Measurements from ENCODE around the gene SYNE4. TPM values are rescaled to one million over a fixed set of nuclear protein-coding genes. Genes with fewer than 3 reads are reported as not detected.

Gene SYNE4
- total and polyA plus RNA-seq, 2 of the 4 experiments (the other 2 are of a cell fraction), result 0.27 TPM; not detected in 1

- 0 out of 2 replicates have a peak, but pooled peaks cover 6% of the 10 kb centered on the region for H3K9me1 ChIP-seq (ENCODE audit: insufficient read depth, low read length)
- no peak overlapping the region for H4K5ac ChIP-seq (ENCODE audit: low read depth, low read length)
- no peak overlapping the region for H2BK15ac ChIP-seq (ENCODE audit: low read depth, low read length)
- H2BK5ac ChIP-seq (ENCODE audit: low read depth, low read length, poor library complexity, severe bottlenecking), result no peak overlapping the region
- H3K18ac ChIP-seq (ENCODE audit: low read depth, low read length), result no peak overlapping the region
- WGBS, 2 experiments (ENCODE audit: extremely low coverage in 2 of 2, insufficient read length in 1 of 2), result 100% methylated on average over 2 of the region's 6 CpGs; no CpG with 5 or more reads in 1 of the 2 experiments
- H2BK120ac ChIP-seq (ENCODE audit: low read depth, low read length), result no peak overlapping the region
- H3K27me3 ChIP-seq (ENCODE audit: control insufficient read depth, insufficient read depth, low read length), result no peaks in the 10 kb centered on the region
- H2BK20ac ChIP-seq (ENCODE audit: low read depth, low read length), result no peak overlapping the region
- CTCF ChIA-PET, result no interaction called here
- H3K9me3 ChIP-seq (ENCODE audit: control insufficient read depth, insufficient read depth, low read length), result no peaks in the 10 kb centered on the region
- H3K14ac ChIP-seq (replicated peaks; ENCODE audit: low read depth, low read length), result no peak overlapping the region
- TF ChIP-seq CTCF (conservative IDR thresholded peaks at IDR 0.05; ENCODE audit: low read depth, low read length), result no peak
- TF ChIP-seq NFE2L2 (IDR thresholded peaks at IDR 0.05; ENCODE audit: low read depth, low read length), result no peak
- TF ChIP-seq RAD21 (IDR thresholded peaks at IDR 0.05; ENCODE audit: low read length), result no peak
- TF ChIP-seq ELK1 (IDR thresholded peaks at IDR 0.05; ENCODE audit: borderline replicate concordance, low read depth, low read length), result no peak
- no peak for TF ChIP-seq RCOR1 (IDR thresholded peaks at IDR 0.05; ENCODE audit: insufficient replicate concordance, low read length)
- no peak for TF ChIP-seq MXI1 (IDR thresholded peaks at IDR 0.05; ENCODE audit: borderline replicate concordance, low read depth, low read length)
- in situ Hi-C loops (cut with MboI; ENCODE audit: low sequenced_read_pairs) (no loop called here), intact Hi-C loops (cut with micrococcal nuclease) (no loop called here), dilution Hi-C loops (cut with HindIII; ENCODE audit: low sequenced_read_pairs, unreplicated experiment) (no loop called here)
- peaks cover 0 to 26% of the 10 kb centered on the region in 2 experiments; a peak in 3 of 4 replicates for H3K79me1 ChIP-seq (ENCODE audit: low read depth in 1 of 2, low read length in 2 of 2)
- ATAC-seq (ENCODE audit: low read depth) (no peak), DNase-seq (no peak)
- H3K56ac ChIP-seq (ENCODE audit: extremely low read depth, insufficient read depth, low read length), result no peak overlapping the region
- POLR2A ChIA-PET (ENCODE audit: unreplicated experiment), result no interaction called here
- no peak overlapping the region for H3K9ac ChIP-seq (ENCODE audit: low read depth, low read length)
- H3K4me1 ChIP-seq (ENCODE audit: control insufficient read depth, insufficient read depth, low read length), result peaks cover 2% of the 10 kb centered on the region; the same call in 1 of the 2 replicates
- H3K36me3 ChIP-seq (ENCODE audit: control insufficient read depth, insufficient read depth, low read length), result peaks cover 51% of the 10 kb centered on the region
- no peak overlapping the region for H2AK5ac ChIP-seq (ENCODE audit: low read depth, low read length)
- no peak overlapping the region for H4K8ac ChIP-seq (ENCODE audit: low read depth in 2 of 2, low read length in 2 of 2)
- H3K4me3 ChIP-seq (ENCODE audit: insufficient read depth, low read depth, low read length), result no peak overlapping the region
- BruUV-seq (replicated peaks), result no TSS peak
- no peak overlapping the region for H2AFZ ChIP-seq (replicated peaks; ENCODE audit: low read length, poor library complexity)
- no peak overlapping the region for H3K4ac ChIP-seq (ENCODE audit: low read depth, low read length)
- no peaks in the 10 kb centered on the region; the same call in 1 of the 2 replicates for H4K20me1 ChIP-seq (ENCODE audit: insufficient read depth, low read length)
- H3K23ac ChIP-seq (ENCODE audit: low read depth, low read length), result no peak overlapping the region
- no peak overlapping the region for H3K4me2 ChIP-seq (ENCODE audit: low read depth, low read length)
- H3K27ac ChIP-seq (ENCODE audit: insufficient read depth, low read length), result no peak overlapping the region
- no peak overlapping the region for H2AK9ac ChIP-seq (replicated peaks; ENCODE audit: low read depth, low read length, poor library complexity)
- H4K91ac ChIP-seq (ENCODE audit: insufficient read depth, low read depth, low read length), result no peak overlapping the region
Measured at GRCh38 chr19:36027696-36028095, 19.1 kb upstream of the SYNE4 start.
